Adipocyte (in vitro differentiated cells): ENCODE measurements around the gene PTPN5.
A peak's percentile ranks its signal among the peaks of the same experiment; 100 is the strongest.

Experiments
- DNase-seq: peaks from one replicate; pipeline ENCODE4 v3.0.0-alpha.2; 2015; ENCODE audit warnings: low read depth
- H3K27me3 ChIP-seq: replicated peaks from 2 replicates; pipeline ENCODE4 v1.7.0; 2013; ENCODE audit warnings: mild to moderate bottlenecking, low read length, moderate library complexity; ENCODE audit not compliant: control insufficient read depth, insufficient read depth
- H3K36me3 ChIP-seq: 2 replicates; pipeline ENCODE4 v1.7.0; 2013; ENCODE audit warnings: low read length, mild to moderate bottlenecking, moderate library complexity; ENCODE audit not compliant: control insufficient read depth, insufficient read depth, severe bottlenecking
- H3K4me1 ChIP-seq: 2 replicates; pipeline ENCODE4 v1.7.0; 2013; ENCODE audit warnings: mild to moderate bottlenecking, low read length, moderate library complexity; ENCODE audit not compliant: control insufficient read depth, insufficient read depth
- H3K4me3 ChIP-seq: 2 replicates; pipeline ENCODE4 v1.7.0; 2013; ENCODE audit warnings: mild to moderate bottlenecking, low read length, moderate library complexity
- H3K9ac ChIP-seq: 2 replicates; pipeline ENCODE4 v1.7.0; 2013; ENCODE audit warnings: mild to moderate bottlenecking, low read length, moderate library complexity
- H3K9me3 ChIP-seq: 2 replicates; pipeline ENCODE4 v1.7.0; 2013; ENCODE audit warnings: mild to moderate bottlenecking, low read length, moderate library complexity; ENCODE audit not compliant: control insufficient read depth

Gene PTPN5

GRCh38 chr11:18721561-18722292 is 69.9 kb downstream of the PTPN5 start:
- peak; percentile 58 for DNase-seq
- Histone ChIP-seq H3K36me3 (no peaks in the 10 kb centered on the region), H3K4me1 (peaks cover 14% of the 10 kb centered on the region), H3K9ac (peak overlapping the region; percentile 67), H3K27me3 (peaks cover 15% of the 10 kb centered on the region), H3K4me3 (peak overlapping the region; percentile 82), H3K9me3 (no peaks in the 10 kb centered on the region)

- H3K4me1 ChIP-seq: peaks cover 14% of the 10 kb centered on the region
- H3K9ac ChIP-seq: peak overlapping the region; percentile 67
- H3K9me3 ChIP-seq: no peaks in the 10 kb centered on the region
- peak overlapping the region; percentile 82 for H3K4me3 ChIP-seq
- H3K36me3 ChIP-seq: no peaks in the 10 kb centered on the region
- peaks cover 15% of the 10 kb centered on the region for H3K27me3 ChIP-seq
- peak; percentile 90 for DNase-seq
Observed at GRCh38 chr11:18720808-18721560, 70.6 kb downstream of the PTPN5 start.

- Histone ChIP-seq H3K27me3 (peaks cover 15% of the 10 kb centered on the region), H3K9ac (peak overlapping the region; percentile 67), H3K9me3 (no peaks in the 10 kb centered on the region), H3K36me3 (no peaks in the 10 kb centered on the region), H3K4me3 (peak overlapping the region; percentile 82), H3K4me1 (peaks cover 14% of the 10 kb centered on the region)
- peak; percentile 44 for DNase-seq
Observed at GRCh38 chr11:18720091-18720807, 71.3 kb downstream of the PTPN5 start.

GRCh38 chr11:18715476-18715875 is 76.1 kb downstream of the PTPN5 start:
- H3K27me3 ChIP-seq: peaks cover 22% of the 10 kb centered on the region
- no peak overlapping the region for H3K4me3 ChIP-seq
- no peaks in the 10 kb centered on the region for H3K9me3 ChIP-seq
- no peak for DNase-seq
- peaks cover 3% of the 10 kb centered on the region for H3K4me1 ChIP-seq
- H3K36me3 ChIP-seq: no peaks in the 10 kb centered on the region
- no peak overlapping the region for H3K9ac ChIP-seq

GRCh38 chr11:18714443-18714780 is 77.2 kb downstream of the PTPN5 start:
- Histone ChIP-seq H3K4me3 (no peak overlapping the region), H3K9ac (no peak overlapping the region), H3K27me3 (peaks cover 32% of the 10 kb centered on the region), H3K9me3 (no peaks in the 10 kb centered on the region), H3K36me3 (no peaks in the 10 kb centered on the region), H3K4me1 (no peaks in the 10 kb centered on the region)
- DNase-seq: no peak

- no peak for DNase-seq
- Histone ChIP-seq H3K27me3 (peaks cover 38% of the 10 kb centered on the region), H3K9ac (no peak overlapping the region), H3K4me3 (no peak overlapping the region), H3K9me3 (no peaks in the 10 kb centered on the region), H3K36me3 (no peaks in the 10 kb centered on the region), H3K4me1 (no peaks in the 10 kb centered on the region)
Observed at GRCh38 chr11:18713646-18714442, 77.8 kb downstream of the PTPN5 start.

- Histone ChIP-seq H3K9ac (no peak overlapping the region), H3K27me3 (peaks cover 27% of the 10 kb centered on the region), H3K9me3 (no peaks in the 10 kb centered on the region), H3K4me3 (no peak overlapping the region), H3K4me1 (peaks cover 5% of the 10 kb centered on the region), H3K36me3 (no peaks in the 10 kb centered on the region)
- no peak for DNase-seq
Observed at GRCh38 chr11:18710545-18710944, 81.1 kb downstream of the PTPN5 start.

- Histone ChIP-seq H3K36me3 (no peaks in the 10 kb centered on the region), H3K27me3 (peaks cover 30% of the 10 kb centered on the region), H3K4me1 (peaks cover 8% of the 10 kb centered on the region), H3K9ac (no peak overlapping the region), H3K4me3 (no peak overlapping the region), H3K9me3 (no peaks in the 10 kb centered on the region)
- no peak for DNase-seq
Observed at GRCh38 chr11:18709414-18709813, 82.2 kb downstream of the PTPN5 start.

- Histone ChIP-seq H3K9me3 (no peaks in the 10 kb centered on the region), H3K27me3 (peaks cover 30% of the 10 kb centered on the region), H3K36me3 (no peaks in the 10 kb centered on the region), H3K4me1 (peaks cover 8% of the 10 kb centered on the region), H3K4me3 (no peak overlapping the region), H3K9ac (no peak overlapping the region)
- no peak for DNase-seq
Observed at GRCh38 chr11:18707811-18708340, 83.7 kb downstream of the PTPN5 start.

- H3K9me3 ChIP-seq: no peaks in the 10 kb centered on the region
- peaks cover 26% of the 10 kb centered on the region for H3K27me3 ChIP-seq
- H3K4me3 ChIP-seq: peak overlapping the region; percentile 75
- H3K9ac ChIP-seq: peak overlapping the region; percentile 17
- H3K4me1 ChIP-seq: peaks cover 8% of the 10 kb centered on the region
- no peaks in the 10 kb centered on the region for H3K36me3 ChIP-seq
- DNase-seq: peak; percentile 28
Observed at GRCh38 chr11:18706330-18707243, 85.0 kb downstream of the PTPN5 start.
